Cerebellar cortex (tissue), 1 donor: ENCODE data around the gene LYST.

Source experiments
- DNase-seq: peaks from one replicate; pipeline ENCODE4 v3.0.0-alpha.2; 2015; ENCODE audit warnings: low spot score

Gene LYST

GRCh38 chr1:235720544-235720943 is 146.2 kb downstream of the LYST start:
- DNase-seq = no peak

DNA sequence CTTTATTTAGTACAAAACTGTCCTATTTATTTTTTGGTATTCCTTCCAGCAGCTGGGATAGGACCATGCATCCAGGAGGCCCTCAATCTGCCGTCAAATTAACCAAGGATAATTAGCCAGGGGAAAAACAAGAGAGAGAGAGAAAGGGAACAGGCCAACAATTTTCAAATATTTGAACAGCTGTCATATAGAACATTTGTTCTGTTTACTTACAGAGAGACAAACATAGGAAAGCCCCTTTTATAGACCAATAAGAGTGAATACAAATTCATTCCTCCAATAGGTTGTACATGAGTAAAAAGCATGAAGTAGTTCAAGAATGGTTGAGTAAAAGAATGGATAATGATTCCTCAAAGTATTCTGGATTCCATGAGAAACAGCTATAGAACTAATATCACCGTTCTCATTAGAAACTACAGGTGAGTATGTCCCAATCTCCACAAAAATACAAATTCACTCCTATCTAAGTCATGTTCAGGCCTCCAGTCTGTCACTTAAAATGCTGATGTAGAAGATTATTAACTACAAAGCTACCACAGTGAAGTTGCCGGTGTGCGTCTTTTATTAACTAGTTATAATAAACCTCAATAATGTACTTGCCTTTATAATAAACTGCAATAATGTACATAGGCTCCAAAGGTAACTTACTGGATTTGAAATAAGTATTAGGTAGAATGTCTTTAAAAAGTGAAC is 152.4 kb downstream of the LYST start:
- DNase-seq = peak; percentile 33

- no peak for DNase-seq
These were observed 153.9 kb downstream of the LYST start for GRCh38 chr1:235712812-235713211.

DNA sequence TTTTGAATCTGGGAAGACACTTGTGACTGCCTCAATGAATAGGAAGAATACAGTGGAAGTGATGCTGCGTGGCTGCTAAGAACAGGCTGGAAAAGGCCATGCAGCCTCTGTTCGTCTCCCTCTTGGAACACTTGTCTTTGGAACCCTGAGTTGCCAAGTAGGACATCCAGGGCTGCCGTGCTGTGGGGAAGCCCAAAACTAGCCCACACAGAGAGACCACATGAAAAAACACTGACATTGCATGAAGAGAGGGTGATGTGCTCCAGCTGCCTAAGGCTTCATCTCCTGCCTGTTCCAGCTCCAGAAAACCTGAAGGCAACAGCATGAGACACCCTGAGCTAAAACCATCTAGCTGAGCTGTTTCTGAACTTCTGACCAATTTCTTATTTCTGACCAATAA is 156.0 kb downstream of the LYST start:
- peak; percentile 21 for DNase-seq

- no peak for DNase-seq
These were observed 157.7 kb downstream of the LYST start for GRCh38 chr1:235709018-235709417.

GRCh38 chr1:235708390-235708962 is 158.2 kb downstream of the LYST start:
- no peak for DNase-seq

DNA sequence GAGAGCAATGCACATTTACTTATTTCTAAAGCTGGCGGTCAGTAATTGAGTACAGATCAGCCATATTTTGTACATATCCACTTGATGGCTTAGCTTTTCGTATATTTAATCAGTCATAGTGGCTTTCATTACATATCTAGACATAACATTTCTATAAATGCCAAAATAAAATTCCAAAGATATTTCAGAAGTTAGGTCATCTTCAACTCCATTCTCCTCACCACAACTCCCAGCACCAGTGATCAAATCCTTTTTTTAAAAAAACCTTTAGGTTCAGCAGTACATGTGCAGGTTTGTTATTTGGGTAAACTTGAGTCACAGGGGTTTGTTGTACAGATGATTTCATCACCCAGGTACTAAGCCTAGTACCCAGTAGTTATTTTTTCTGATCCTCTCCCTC is 163.2 kb downstream of the LYST start:
- no peak for DNase-seq

- DNase-seq = no peak
These were observed 164.3 kb downstream of the LYST start for GRCh38 chr1:235702412-235702811.

GRCh38 chr1:235697508-235697907 is 169.2 kb downstream of the LYST start:
- DNase-seq = no peak

GRCh38 chr1:235689356-235689755 is 177.3 kb downstream of the LYST start:
- DNase-seq = no peak

DNA sequence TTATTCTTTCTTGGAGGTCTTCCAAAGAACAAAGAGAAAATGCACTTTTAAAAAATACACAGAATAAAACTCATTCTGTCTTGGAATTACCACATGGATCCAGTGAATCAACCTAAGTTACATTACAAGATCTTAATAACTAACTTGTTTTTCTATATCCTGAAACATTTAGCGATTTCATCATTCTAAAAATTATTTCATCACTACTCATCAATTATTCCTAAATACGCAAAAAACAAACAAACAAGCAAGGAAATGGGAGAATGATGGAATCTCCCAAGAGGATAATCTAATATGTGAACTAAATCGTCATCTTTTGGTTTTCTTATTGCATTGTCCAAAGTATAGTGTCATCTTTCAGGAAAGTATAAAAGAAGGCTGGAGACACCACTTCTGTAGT is 178.6 kb downstream of the LYST start:
- DNase-seq = no peak

GRCh38 chr1:235683653-235684052 is 183.1 kb downstream of the LYST start:
- DNase-seq = no peak

GRCh38 chr1:235682216-235682615 is 184.5 kb downstream of the LYST start:
- DNase-seq = no peak

DNA sequence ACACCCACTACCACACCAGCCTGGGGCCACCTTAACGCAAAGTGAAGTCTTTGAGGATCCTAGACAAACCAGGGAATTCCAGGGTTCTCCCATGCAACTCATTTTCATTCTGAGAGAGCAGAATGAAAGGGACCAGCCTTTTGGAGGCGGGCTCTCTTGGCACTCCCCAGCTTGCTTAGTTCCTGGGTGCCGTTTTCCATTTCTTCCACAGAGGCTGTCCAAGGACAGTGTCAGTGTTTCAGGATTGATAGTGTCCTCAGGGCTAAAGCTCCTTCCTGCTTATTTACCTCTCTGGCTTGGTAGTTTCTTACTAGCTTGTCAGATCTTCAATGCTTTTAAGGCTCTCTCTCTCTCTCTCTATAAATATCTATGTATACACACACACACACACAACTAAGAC is 187.1 kb downstream of the LYST start:
- DNase-seq = no peak

DNA sequence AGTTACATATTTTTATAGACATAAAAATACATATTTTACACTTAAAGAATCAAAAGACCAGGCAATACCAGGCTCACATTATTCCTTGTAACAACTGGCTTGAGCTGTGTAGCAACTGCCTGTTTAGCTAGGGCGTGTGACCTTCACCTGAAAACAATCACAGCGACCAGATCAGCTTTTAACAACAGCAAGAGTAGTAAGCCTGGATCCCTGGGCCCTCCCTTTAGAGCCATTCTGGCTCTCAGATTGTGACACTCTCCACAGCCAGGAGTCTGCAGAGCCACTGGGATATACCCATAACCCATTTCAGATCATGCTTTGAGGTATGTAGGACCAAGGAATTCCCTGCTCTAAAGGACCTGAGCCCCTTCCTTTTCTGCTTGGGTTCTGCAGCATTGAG is 187.7 kb downstream of the LYST start:
- DNase-seq = no peak

GRCh38 chr1:235675152-235675890 is 191.4 kb downstream of the LYST start:
- DNase-seq = peak; percentile 17

GRCh38 chr1:235673981-235674380 is 192.7 kb downstream of the LYST start:
- DNase-seq = no peak

GRCh38 chr1:235671992-235672391 is 194.7 kb downstream of the LYST start:
- no peak for DNase-seq

DNA sequence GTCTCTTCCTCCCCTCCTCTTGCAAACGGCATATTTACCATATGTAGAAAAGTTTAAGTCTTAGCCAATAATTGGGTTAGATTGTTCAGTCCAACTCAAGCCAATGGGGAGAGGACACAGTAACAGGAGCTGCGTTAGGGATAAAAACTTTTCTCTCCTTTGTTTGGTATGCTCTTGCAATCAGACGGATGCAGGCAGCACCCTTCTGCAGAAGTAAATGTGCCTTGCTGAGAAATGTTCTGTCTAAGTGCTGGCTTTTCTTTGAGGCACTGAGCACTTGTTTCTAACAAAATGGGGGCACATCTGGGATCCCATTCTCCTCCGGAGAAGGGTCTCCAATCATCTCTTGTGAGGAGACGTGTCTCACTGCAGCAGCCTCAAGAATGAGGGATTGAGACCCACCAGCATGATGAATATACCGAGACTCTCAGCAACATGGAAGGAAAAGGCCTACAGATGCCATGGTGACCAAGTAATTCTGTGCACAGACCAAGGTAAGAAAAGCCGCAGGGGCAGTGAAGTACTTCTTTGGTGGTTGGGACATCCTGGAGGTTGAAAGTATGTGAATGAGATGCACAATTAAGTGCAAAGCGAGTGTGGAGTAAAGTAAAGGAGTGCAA is 196.4 kb downstream of the LYST start:
- no peak for DNase-seq

- DNase-seq = no peak
These were observed 197.4 kb downstream of the LYST start for GRCh38 chr1:235669277-235669676.

DNA sequence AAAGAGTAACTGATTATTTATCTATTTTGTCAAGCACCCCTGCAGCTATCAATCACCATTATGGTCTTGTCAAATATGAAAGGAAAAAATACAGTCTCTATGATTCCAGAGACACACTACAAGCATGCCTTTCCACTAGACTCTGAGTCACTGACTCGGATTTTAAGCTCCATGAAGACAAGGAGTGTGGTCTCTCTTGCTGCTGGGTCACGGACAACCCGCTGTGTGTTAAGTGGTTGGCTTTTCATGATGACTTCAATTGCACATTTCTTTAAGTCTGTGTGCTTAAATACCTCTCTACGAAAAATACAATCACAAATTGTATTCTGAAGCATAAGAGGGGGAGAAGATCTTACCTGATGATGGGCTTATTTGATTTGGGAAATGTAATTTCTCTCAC is 203.1 kb downstream of the LYST start:
- no peak for DNase-seq

DNA sequence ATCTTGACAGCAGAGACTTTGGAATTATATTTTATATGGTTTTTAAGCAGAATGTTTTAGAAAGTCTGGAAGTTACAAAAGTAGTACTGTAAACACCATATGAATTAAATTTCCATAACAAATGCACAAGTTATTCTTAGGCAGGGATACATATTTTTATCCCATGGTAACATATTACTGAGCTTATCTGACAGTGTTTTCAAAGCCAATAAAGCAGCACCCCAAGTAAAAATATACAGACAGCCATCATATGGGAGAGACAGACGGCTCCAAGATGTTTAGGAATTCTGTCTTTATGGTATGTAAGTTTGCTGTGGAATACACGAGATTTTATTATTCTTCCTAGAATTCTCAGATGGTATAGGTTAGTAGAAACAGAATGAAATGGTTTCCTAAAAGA is 205.1 kb downstream of the LYST start:
- DNase-seq = no peak

DNA sequence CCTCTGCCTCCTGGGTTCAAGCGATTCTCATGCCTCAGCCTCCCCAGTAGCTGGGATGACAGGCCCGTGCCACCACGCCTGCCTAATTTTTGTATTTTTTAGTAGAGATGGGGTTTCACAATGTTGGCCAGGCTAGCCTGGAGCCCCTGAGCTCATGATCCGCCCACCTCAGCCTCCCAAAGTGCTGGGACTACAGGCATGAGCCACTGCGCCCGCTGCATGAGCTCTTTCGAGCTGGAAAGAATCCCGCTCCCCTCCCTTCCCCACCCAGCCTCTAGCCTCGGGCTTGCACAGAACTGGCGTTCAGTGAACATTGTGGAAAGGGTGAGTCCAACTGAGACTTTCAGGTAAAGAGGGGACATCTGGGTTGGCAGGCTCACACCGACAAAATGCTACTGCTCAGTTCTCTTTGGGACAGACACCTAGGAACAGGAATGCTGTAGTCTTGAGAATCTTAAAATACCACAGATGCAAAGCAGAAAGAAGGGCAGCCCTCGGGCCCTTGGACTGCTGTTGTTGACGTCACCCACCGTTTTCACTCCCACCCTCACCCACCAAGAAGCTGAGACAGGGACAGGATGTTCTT is 207.4 kb downstream of the LYST start:
- DNase-seq = no peak
